ENCODE data around the gene FAM210B.

DNA sequence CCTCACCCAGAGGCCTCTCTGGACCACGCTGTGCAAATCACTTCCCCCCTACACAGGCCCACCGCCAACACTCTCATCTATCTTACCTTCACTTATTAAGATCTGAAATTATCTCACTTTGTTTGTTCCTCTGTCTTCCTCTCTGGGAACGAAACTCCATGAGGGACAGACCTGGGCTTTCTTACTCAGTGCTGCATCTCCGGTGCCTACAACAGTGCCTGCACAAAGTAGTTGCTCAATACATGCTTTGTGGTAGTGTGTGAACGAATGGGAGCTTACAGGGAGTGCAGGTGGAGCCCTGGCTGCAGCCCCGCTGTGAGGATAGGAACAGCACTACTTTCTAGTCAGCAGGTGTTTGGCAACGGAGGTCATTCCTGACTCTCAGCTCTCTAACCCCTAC, 58.6 kb downstream of the FAM210B start:
- TF ChIP-seq, protein P1, sequence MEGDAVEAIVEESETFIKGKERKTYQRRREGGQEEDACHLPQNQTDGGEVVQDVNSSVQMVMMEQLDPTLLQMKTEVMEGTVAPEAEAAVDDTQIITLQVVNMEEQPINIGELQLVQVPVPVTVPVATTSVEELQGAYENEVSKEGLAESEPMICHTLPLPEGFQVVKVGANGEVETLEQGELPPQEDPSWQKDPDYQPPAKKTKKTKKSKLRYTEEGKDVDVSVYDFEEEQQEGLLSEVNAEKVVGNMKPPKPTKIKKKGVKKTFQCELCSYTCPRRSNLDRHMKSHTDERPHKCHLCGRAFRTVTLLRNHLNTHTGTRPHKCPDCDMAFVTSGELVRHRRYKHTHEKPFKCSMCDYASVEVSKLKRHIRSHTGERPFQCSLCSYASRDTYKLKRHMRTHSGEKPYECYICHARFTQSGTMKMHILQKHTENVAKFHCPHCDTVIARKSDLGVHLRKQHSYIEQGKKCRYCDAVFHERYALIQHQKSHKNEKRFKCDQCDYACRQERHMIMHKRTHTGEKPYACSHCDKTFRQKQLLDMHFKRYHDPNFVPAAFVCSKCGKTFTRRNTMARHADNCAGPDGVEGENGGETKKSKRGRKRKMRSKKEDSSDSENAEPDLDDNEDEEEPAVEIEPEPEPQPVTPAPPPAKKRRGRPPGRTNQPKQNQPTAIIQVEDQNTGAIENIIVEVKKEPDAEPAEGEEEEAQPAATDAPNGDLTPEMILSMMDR (IDR thresholded peaks at IDR 0.05) = no peak
- TF ChIP-seq POLR2A (IDR thresholded peaks at IDR 0.05) (no peak), EP300 (IDR thresholded peaks at IDR 0.05; ENCODE audit: low read depth) (no peak)

All from transverse colon (tissue), 3 donors.